GM21447 (cell line): ENCODE measurements around the gene CEP350.

Experiments used
- ATAC-seq: cut with Tn5 transposase; IDR thresholded peaks from one replicate; pipeline ENCODE4 v1.9.1; 2021; ENCODE audit not compliant: unreplicated experiment

The CEP350 gene

GRCh38 chr1:180046674-180047073 lies 92.1 kb downstream of the CEP350 start:
- no peak for ATAC-seq

- no peak for ATAC-seq
These were observed 99.3 kb downstream of the CEP350 start for GRCh38 chr1:180053594-180054567.

- no peak for ATAC-seq
These were observed 103.3 kb downstream of the CEP350 start for GRCh38 chr1:180057883-180058396.

- no peak for ATAC-seq
These were observed 106.4 kb downstream of the CEP350 start for GRCh38 chr1:180061019-180061418.

GRCh38 chr1:180062452-180062971 lies 107.9 kb downstream of the CEP350 start:
- ATAC-seq, result no peak

GRCh38 chr1:180065408-180065807 lies 110.8 kb downstream of the CEP350 start:
- no peak for ATAC-seq

GRCh38 chr1:180066150-180066549 lies 111.5 kb downstream of the CEP350 start:
- no peak for ATAC-seq

GRCh38 chr1:180070286-180070685 lies 115.7 kb downstream of the CEP350 start:
- no peak for ATAC-seq

- ATAC-seq, result no peak
These were observed 117.1 kb downstream of the CEP350 start for GRCh38 chr1:180071759-180072158.

- no peak for ATAC-seq
These were observed 125.8 kb downstream of the CEP350 start for GRCh38 chr1:180080439-180080838.

- no peak for ATAC-seq
These were observed 126.9 kb downstream of the CEP350 start for GRCh38 chr1:180081474-180081873.

GRCh38 chr1:180083164-180083563 lies 128.6 kb downstream of the CEP350 start:
- no peak for ATAC-seq

- no peak for ATAC-seq
These were observed 130.3 kb downstream of the CEP350 start for GRCh38 chr1:180084867-180085266.

GRCh38 chr1:180085331-180085730 lies 130.7 kb downstream of the CEP350 start:
- ATAC-seq, result no peak

- ATAC-seq, result no peak
These were observed 138.5 kb downstream of the CEP350 start for GRCh38 chr1:180092931-180093650.

GRCh38 chr1:180094705-180095295 lies 140.2 kb downstream of the CEP350 start:
- ATAC-seq, result no peak

GRCh38 chr1:180096584-180097325 lies 142.1 kb downstream of the CEP350 start:
- ATAC-seq, result no peak

- no peak for ATAC-seq
These were observed 142.7 kb downstream of the CEP350 start for GRCh38 chr1:180097326-180097605.

GRCh38 chr1:180101411-180101810 lies 146.8 kb downstream of the CEP350 start:
- no peak for ATAC-seq

GRCh38 chr1:180103819-180104218 lies 149.2 kb downstream of the CEP350 start:
- no peak for ATAC-seq

GRCh38 chr1:180112091-180112490 lies 157.5 kb downstream of the CEP350 start:
- ATAC-seq, result no peak
